ENCODE results near the gene DCBLD1.

Gene DCBLD1

GRCh38 chr6:117542493-117542892 is 60.0 kb downstream of the DCBLD1 start:
- H2AFZ ChIP-seq (ENCODE audit: low read length, unreplicated experiment): no peak overlapping the region
- peaks cover 8% of the 10 kb centered on the region for H3K4me1 ChIP-seq (ENCODE audit: control insufficient read depth, insufficient read depth, low read length, unreplicated experiment)
- H3K79me2 ChIP-seq (ENCODE audit: control insufficient read depth, insufficient read depth, low read length, unreplicated experiment): no peaks in the 10 kb centered on the region
- H3K27me3 ChIP-seq (ENCODE audit: insufficient read depth, low read length): no peaks in the 10 kb centered on the region
- H3K4me3 ChIP-seq (ENCODE audit: low read depth, low read length): no peak overlapping the region
- H3K27ac ChIP-seq (ENCODE audit: low read depth, low read length): no peak overlapping the region
- H3K36me3 ChIP-seq (ENCODE audit: insufficient read depth, low read length): peaks cover 36% of the 10 kb centered on the region

GRCh38 chr6:117544716-117545115 is 62.2 kb downstream of the DCBLD1 start:
- Histone ChIP-seq H3K27ac (ENCODE audit: low read depth, low read length) (no peak overlapping the region), H3K36me3 (ENCODE audit: insufficient read depth, low read length) (peaks cover 20% of the 10 kb centered on the region), H3K27me3 (ENCODE audit: insufficient read depth, low read length) (no peaks in the 10 kb centered on the region), H3K4me3 (ENCODE audit: low read depth, low read length) (no peak overlapping the region), H3K4me1 (ENCODE audit: control insufficient read depth, insufficient read depth, low read length, unreplicated experiment) (peaks cover 28% of the 10 kb centered on the region), H3K79me2 (ENCODE audit: control insufficient read depth, insufficient read depth, low read length, unreplicated experiment) (peaks cover 9% of the 10 kb centered on the region), H2AFZ (ENCODE audit: low read length, unreplicated experiment) (no peak overlapping the region)

GRCh38 chr6:117545161-117545595 is 62.7 kb downstream of the DCBLD1 start:
- Histone ChIP-seq H3K79me2 (ENCODE audit: control insufficient read depth, insufficient read depth, low read length, unreplicated experiment) (peaks cover 14% of the 10 kb centered on the region), H3K4me1 (ENCODE audit: control insufficient read depth, insufficient read depth, low read length, unreplicated experiment) (peaks cover 32% of the 10 kb centered on the region), H3K27ac (ENCODE audit: low read depth, low read length) (no peak overlapping the region), H2AFZ (ENCODE audit: low read length, unreplicated experiment) (no peak overlapping the region), H3K36me3 (ENCODE audit: insufficient read depth, low read length) (peaks cover 18% of the 10 kb centered on the region), H3K4me3 (ENCODE audit: low read depth, low read length) (no peak overlapping the region), H3K27me3 (ENCODE audit: insufficient read depth, low read length) (no peaks in the 10 kb centered on the region)

GRCh38 chr6:117546674-117547073 is 64.2 kb downstream of the DCBLD1 start:
- no peak overlapping the region for H3K27ac ChIP-seq (ENCODE audit: low read depth, low read length)
- peaks cover 34% of the 10 kb centered on the region for H3K4me1 ChIP-seq (ENCODE audit: control insufficient read depth, insufficient read depth, low read length, unreplicated experiment)
- no peaks in the 10 kb centered on the region for H3K27me3 ChIP-seq (ENCODE audit: insufficient read depth, low read length)
- no peak overlapping the region for H3K4me3 ChIP-seq (ENCODE audit: low read depth, low read length)
- 0 out of 2 replicates have a peak, but pooled peaks cover 6% of the 10 kb centered on the region for H3K36me3 ChIP-seq (ENCODE audit: insufficient read depth, low read length)
- peaks cover 20% of the 10 kb centered on the region for H3K79me2 ChIP-seq (ENCODE audit: control insufficient read depth, insufficient read depth, low read length, unreplicated experiment)
- no peak overlapping the region for H2AFZ ChIP-seq (ENCODE audit: low read length, unreplicated experiment)

- H3K4me1 ChIP-seq (ENCODE audit: control insufficient read depth, insufficient read depth, low read length, unreplicated experiment): peaks cover 34% of the 10 kb centered on the region
- H3K27me3 ChIP-seq (ENCODE audit: insufficient read depth, low read length): no peaks in the 10 kb centered on the region
- H3K36me3 ChIP-seq (ENCODE audit: insufficient read depth, low read length): 0 out of 2 replicates have a peak, but pooled peaks cover 6% of the 10 kb centered on the region
- H3K79me2 ChIP-seq (ENCODE audit: control insufficient read depth, insufficient read depth, low read length, unreplicated experiment): peaks cover 20% of the 10 kb centered on the region
- peak overlapping the region; percentile 40 for H3K27ac ChIP-seq (ENCODE audit: low read depth, low read length)
- H2AFZ ChIP-seq (ENCODE audit: low read length, unreplicated experiment): peak overlapping the region; percentile 15
- H3K4me3 ChIP-seq (ENCODE audit: low read depth, low read length): peak overlapping the region; percentile 75
These were observed 65.5 kb downstream of the DCBLD1 start for GRCh38 chr6:117547688-117548621.

- Histone ChIP-seq H3K36me3 (ENCODE audit: insufficient read depth, low read length) (0 out of 2 replicates have a peak, but pooled peaks cover 6% of the 10 kb centered on the region), H3K27me3 (ENCODE audit: insufficient read depth, low read length) (no peaks in the 10 kb centered on the region), H3K27ac (ENCODE audit: low read depth, low read length) (peak overlapping the region; percentile 41), H3K4me1 (ENCODE audit: control insufficient read depth, insufficient read depth, low read length, unreplicated experiment) (peaks cover 34% of the 10 kb centered on the region), H3K4me3 (ENCODE audit: low read depth, low read length) (peak overlapping the region; percentile 75), H3K79me2 (ENCODE audit: control insufficient read depth, insufficient read depth, low read length, unreplicated experiment) (peaks cover 20% of the 10 kb centered on the region), H2AFZ (ENCODE audit: low read length, unreplicated experiment) (no peak overlapping the region)
These were observed 66.4 kb downstream of the DCBLD1 start for GRCh38 chr6:117548797-117549301.

GRCh38 chr6:117549611-117550010 is 67.1 kb downstream of the DCBLD1 start:
- Histone ChIP-seq H3K27ac (ENCODE audit: low read depth, low read length) (peak overlapping the region; percentile 41; the same call in 1 of the 2 replicates), H3K4me1 (ENCODE audit: control insufficient read depth, insufficient read depth, low read length, unreplicated experiment) (peaks cover 34% of the 10 kb centered on the region), H3K36me3 (ENCODE audit: insufficient read depth, low read length) (0 out of 2 replicates have a peak, but pooled peaks cover 6% of the 10 kb centered on the region), H2AFZ (ENCODE audit: low read length, unreplicated experiment) (no peak overlapping the region), H3K27me3 (ENCODE audit: insufficient read depth, low read length) (no peaks in the 10 kb centered on the region), H3K79me2 (ENCODE audit: control insufficient read depth, insufficient read depth, low read length, unreplicated experiment) (peaks cover 20% of the 10 kb centered on the region), H3K4me3 (ENCODE audit: low read depth, low read length) (peak overlapping the region; percentile 75; the same call in 1 of the 2 replicates)

GRCh38 chr6:117550078-117550600 is 67.7 kb downstream of the DCBLD1 start:
- peaks cover 20% of the 10 kb centered on the region for H3K79me2 ChIP-seq (ENCODE audit: control insufficient read depth, insufficient read depth, low read length, unreplicated experiment)
- H3K4me1 ChIP-seq (ENCODE audit: control insufficient read depth, insufficient read depth, low read length, unreplicated experiment): peaks cover 38% of the 10 kb centered on the region
- H3K27ac ChIP-seq (ENCODE audit: low read depth, low read length): no peak overlapping the region
- 0 out of 2 replicates have a peak, but pooled peaks cover 6% of the 10 kb centered on the region for H3K36me3 ChIP-seq (ENCODE audit: insufficient read depth, low read length)
- no peak overlapping the region for H3K4me3 ChIP-seq (ENCODE audit: low read depth, low read length)
- H3K27me3 ChIP-seq (ENCODE audit: insufficient read depth, low read length): no peaks in the 10 kb centered on the region
- no peak overlapping the region for H2AFZ ChIP-seq (ENCODE audit: low read length, unreplicated experiment)

- Histone ChIP-seq H3K4me3 (ENCODE audit: low read depth, low read length) (no peak overlapping the region), H3K4me1 (ENCODE audit: control insufficient read depth, insufficient read depth, low read length, unreplicated experiment) (peaks cover 44% of the 10 kb centered on the region), H3K79me2 (ENCODE audit: control insufficient read depth, insufficient read depth, low read length, unreplicated experiment) (peaks cover 20% of the 10 kb centered on the region), H3K27me3 (ENCODE audit: insufficient read depth, low read length) (no peaks in the 10 kb centered on the region), H3K27ac (ENCODE audit: low read depth, low read length) (no peak overlapping the region), H2AFZ (ENCODE audit: low read length, unreplicated experiment) (no peak overlapping the region), H3K36me3 (ENCODE audit: insufficient read depth, low read length) (0 out of 2 replicates have a peak, but pooled peaks cover 6% of the 10 kb centered on the region)
These were observed 68.3 kb downstream of the DCBLD1 start for GRCh38 chr6:117550618-117551242.

GRCh38 chr6:117552618-117553017 is 70.1 kb downstream of the DCBLD1 start:
- no peak overlapping the region for H3K27ac ChIP-seq (ENCODE audit: low read depth, low read length)
- no peaks in the 10 kb centered on the region for H3K36me3 ChIP-seq (ENCODE audit: insufficient read depth, low read length)
- H3K4me3 ChIP-seq (ENCODE audit: low read depth, low read length): no peak overlapping the region
- H2AFZ ChIP-seq (ENCODE audit: low read length, unreplicated experiment): no peak overlapping the region
- peaks cover 43% of the 10 kb centered on the region for H3K4me1 ChIP-seq (ENCODE audit: control insufficient read depth, insufficient read depth, low read length, unreplicated experiment)
- peaks cover 20% of the 10 kb centered on the region for H3K79me2 ChIP-seq (ENCODE audit: control insufficient read depth, insufficient read depth, low read length, unreplicated experiment)
- no peaks in the 10 kb centered on the region for H3K27me3 ChIP-seq (ENCODE audit: insufficient read depth, low read length)
